Suppressor macrophage treated with lipopolysaccharide for 1 hour (primary cell): Measurements from ENCODE around the gene OR52E4.

Experiments used
- DNase-seq, 3 donors: peaks; one replicate each; pipeline ENCODE4 v3.0.0-alpha.2; 2020 to 2022

Gene OR52E4

GRCh38 chr11:5929571-5930368 is 49.3 kb downstream of the OR52E4 start:
- DNase-seq = no peak

GRCh38 chr11:5930614-5931013 is 50.2 kb downstream of the OR52E4 start:
- DNase-seq = no peak

GRCh38 chr11:5931061-5931460 is 50.6 kb downstream of the OR52E4 start:
- DNase-seq = no peak

- DNase-seq = no peak
These were observed 52.2 kb downstream of the OR52E4 start for GRCh38 chr11:5932671-5933070.

GRCh38 chr11:5933116-5933515 is 52.7 kb downstream of the OR52E4 start:
- DNase-seq = no peak
